DMS153 treated with DMSO at 0.1 percent for 48 hours (cell line): ENCODE measurements around the gene GLRX5.
"Not testable (repeated sequence)": the region's sequence is repeated elsewhere in the genome, so short reads cannot be mapped to it uniquely, and the experiment has no call there.

Experiments used
- DNase-seq: peaks from one replicate; lab custom pipeline; 2025; ENCODE audit not compliant: unreplicated experiment; lab: John Stamatoyannopoulos, UW

Gene GLRX5

GRCh38 chr14:95549656-95550585 is 15.1 kb downstream of the GLRX5 start:
- DNase-seq: no peak

- DNase-seq: no peak
Measured at GRCh38 chr14:95551435-95551834, 16.6 kb downstream of the GLRX5 start.

- DNase-seq: no peak
Measured at GRCh38 chr14:95553141-95553540, 18.3 kb downstream of the GLRX5 start.

- no peak for DNase-seq
Measured at GRCh38 chr14:95555053-95555452, 20.2 kb downstream of the GLRX5 start.

- DNase-seq: no peak
Measured at GRCh38 chr14:95557291-95557690, 22.4 kb downstream of the GLRX5 start.

- no peak for DNase-seq
Measured at GRCh38 chr14:95557832-95558231, 23.0 kb downstream of the GLRX5 start.

GRCh38 chr14:95559203-95559602 is 24.4 kb downstream of the GLRX5 start:
- no peak for DNase-seq

- peak; percentile 84 for DNase-seq
Measured at GRCh38 chr14:95561001-95561412, 26.2 kb downstream of the GLRX5 start.

GRCh38 chr14:95562892-95563685 is 28.2 kb downstream of the GLRX5 start:
- DNase-seq: no peak

- no peak for DNase-seq
Measured at GRCh38 chr14:95564060-95564459, 29.2 kb downstream of the GLRX5 start.

GRCh38 chr14:95569440-95569839 is 34.6 kb downstream of the GLRX5 start:
- no peak for DNase-seq

GRCh38 chr14:95573313-95573712 is 38.5 kb downstream of the GLRX5 start:
- no peak for DNase-seq

- no peak for DNase-seq
Measured at GRCh38 chr14:95575840-95576473, 41.1 kb downstream of the GLRX5 start.

- no peak for DNase-seq
Measured at GRCh38 chr14:95577067-95577800, 42.4 kb downstream of the GLRX5 start.

- no peak for DNase-seq
Measured at GRCh38 chr14:95577870-95578269, 43.0 kb downstream of the GLRX5 start.

GRCh38 chr14:95583836-95584617 is 49.2 kb downstream of the GLRX5 start:
- DNase-seq: not testable (repeated sequence)

- no peak for DNase-seq
Measured at GRCh38 chr14:95585953-95586620, 51.2 kb downstream of the GLRX5 start.

- not testable (repeated sequence) for DNase-seq
Measured at GRCh38 chr14:95591182-95591581, 56.3 kb downstream of the GLRX5 start.
